Fibroblast of pulmonary artery (primary cell): ENCODE results near the gene GPR15.

ENCODE experiments used
- DNase-seq: peaks from one replicate; pipeline ENCODE4 v3.0.0-alpha.2; 2010; ENCODE audit warnings: low read depth
- H3K4me3 ChIP-seq: replicated peaks from 2 replicates; pipeline ENCODE4 v1.5.1; 2011; ENCODE audit warnings: low read depth, mild to moderate bottlenecking, control low read depth, low read length, moderate library complexity
- TF ChIP-seq, protein P1 (sequence below): IDR thresholded peaks from 2 replicates; pipeline ENCODE4 v1.5.1; 2011; ENCODE audit warnings: mild to moderate bottlenecking, control low read depth, low read length, inconsistent platforms; ENCODE audit errors: missing control alignments

Gene GPR15

DNA sequence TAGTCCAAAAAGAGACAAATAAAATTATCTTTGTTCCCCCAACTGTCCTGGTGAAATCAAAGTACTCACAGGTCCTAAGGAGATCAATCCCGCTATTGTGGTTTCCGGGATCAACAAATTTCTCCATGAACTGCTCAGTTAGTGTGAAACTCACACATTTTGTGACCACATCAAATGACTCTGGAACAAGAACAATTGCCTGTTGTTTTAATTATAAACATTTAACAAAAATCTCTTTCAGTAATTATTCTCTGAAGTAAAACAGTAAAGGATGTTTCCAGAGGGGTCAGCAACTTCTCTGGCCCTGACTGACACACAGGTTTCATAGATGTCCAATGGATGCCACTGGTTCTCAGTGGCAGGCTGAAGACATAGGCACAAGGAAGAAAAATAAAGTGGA, 13.0 kb upstream of the GPR15 start:
- DNase-seq = no peak
- TF ChIP-seq, protein P1, sequence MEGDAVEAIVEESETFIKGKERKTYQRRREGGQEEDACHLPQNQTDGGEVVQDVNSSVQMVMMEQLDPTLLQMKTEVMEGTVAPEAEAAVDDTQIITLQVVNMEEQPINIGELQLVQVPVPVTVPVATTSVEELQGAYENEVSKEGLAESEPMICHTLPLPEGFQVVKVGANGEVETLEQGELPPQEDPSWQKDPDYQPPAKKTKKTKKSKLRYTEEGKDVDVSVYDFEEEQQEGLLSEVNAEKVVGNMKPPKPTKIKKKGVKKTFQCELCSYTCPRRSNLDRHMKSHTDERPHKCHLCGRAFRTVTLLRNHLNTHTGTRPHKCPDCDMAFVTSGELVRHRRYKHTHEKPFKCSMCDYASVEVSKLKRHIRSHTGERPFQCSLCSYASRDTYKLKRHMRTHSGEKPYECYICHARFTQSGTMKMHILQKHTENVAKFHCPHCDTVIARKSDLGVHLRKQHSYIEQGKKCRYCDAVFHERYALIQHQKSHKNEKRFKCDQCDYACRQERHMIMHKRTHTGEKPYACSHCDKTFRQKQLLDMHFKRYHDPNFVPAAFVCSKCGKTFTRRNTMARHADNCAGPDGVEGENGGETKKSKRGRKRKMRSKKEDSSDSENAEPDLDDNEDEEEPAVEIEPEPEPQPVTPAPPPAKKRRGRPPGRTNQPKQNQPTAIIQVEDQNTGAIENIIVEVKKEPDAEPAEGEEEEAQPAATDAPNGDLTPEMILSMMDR = no peak
- H3K4me3 ChIP-seq = no peak overlapping the region

DNA sequence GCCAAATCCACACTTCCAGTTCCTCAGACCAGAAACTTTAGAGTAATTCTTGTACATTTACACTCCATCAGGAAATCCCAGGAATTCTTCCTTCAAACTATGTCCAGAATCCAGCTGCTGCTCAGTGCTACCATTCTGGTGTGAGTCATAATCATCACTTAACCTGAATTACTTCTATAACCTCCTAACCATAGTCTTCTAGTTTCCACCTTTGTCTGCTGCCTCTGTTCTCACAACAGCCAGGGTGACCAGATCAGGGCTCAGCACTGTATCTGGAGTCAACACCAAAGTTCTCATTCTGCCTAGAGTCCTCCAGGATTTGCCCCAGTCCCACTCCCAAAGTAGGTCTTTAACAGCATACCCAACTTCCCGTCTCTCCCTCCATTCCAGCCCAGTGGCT, 12.4 kb upstream of the GPR15 start:
- no peak overlapping the region for H3K4me3 ChIP-seq
- TF ChIP-seq, protein P1 = no peak
- peak; percentile 11 for DNase-seq

DNA sequence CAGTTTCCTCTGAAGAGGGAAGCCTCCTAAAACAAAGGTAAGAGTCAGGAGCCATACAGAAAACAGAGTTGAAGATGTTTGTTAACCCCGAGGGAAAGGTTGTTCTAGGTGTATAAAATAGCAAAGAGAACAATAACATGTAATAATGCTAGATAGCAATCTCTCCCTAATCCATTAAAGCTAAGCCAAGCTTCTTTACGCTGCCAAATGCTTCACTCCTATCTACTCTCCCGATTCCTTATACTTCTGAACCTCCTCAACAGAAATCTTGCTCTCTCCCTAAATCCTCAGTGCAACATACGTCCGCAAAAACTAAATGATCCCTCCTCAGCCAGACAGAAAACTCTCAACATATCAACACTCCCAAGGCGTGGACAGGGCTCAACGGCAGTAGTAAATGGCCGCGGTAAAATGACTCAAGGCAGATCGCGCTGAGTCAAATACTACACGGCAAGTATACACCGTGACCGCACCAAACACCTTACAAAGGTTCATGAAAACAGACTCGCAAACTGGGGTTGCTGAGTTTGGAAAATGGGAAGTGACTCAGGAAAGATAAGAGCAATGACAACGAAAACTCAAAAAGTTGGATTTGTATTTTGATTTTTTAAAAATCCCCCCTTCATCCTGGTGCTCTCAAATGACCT, 9.8 kb upstream of the GPR15 start:
- TF ChIP-seq, protein P1 = no peak
- DNase-seq = peak; percentile 62

DNA sequence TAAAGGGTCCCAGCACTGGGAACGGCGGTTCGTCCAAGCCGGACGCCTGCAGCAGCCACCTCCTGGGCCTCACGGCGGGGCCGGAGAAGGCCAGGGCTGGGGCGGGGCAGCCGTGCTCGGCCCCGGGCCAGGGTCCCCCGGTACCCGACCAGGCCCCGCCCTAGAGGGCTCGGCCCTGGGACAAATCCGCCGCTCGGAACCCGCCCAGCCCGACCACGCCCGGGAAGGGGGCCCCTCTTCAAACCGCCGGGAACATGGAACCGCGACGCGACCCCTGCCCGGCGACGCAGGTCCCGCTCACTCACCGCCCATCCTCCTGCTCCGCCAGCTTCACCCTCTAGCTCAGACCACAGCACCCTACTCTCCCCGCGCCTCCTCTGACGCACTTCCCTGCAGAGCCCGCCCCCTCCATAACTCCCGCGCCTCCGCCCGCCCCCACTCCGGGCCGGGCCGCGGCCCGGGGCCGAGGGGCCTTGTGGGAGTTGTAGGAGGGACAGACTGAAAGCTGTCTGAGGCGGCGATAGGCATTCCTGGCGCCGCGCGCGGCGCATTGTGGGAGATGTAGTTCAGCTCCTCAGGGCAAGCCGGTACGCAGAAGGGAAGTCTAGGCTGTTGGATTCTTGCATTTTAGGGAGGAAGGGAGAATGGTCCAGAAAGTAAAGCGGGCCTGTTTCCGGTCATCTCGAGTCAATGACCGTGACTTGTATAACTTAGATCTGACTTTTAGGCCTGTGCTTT, 9.1 kb upstream of the GPR15 start, which contains the start of gene CLDND1:
Gene CLDND1, minus strand, starts transcription at position 359 of the 738 bp plus-strand sequence. CDS start 1,478 bp downstream, outside the sequence.
- TF ChIP-seq, protein P1 = no peak
- H3K4me3 ChIP-seq = peak within 1 kb of the TSS; percentile 85
- DNase-seq = peak; percentile 97

More for the DNA sequence above, 9.8 kb upstream of the GPR15 start:
- peak overlapping the region; percentile 85 for H3K4me3 ChIP-seq

DNA sequence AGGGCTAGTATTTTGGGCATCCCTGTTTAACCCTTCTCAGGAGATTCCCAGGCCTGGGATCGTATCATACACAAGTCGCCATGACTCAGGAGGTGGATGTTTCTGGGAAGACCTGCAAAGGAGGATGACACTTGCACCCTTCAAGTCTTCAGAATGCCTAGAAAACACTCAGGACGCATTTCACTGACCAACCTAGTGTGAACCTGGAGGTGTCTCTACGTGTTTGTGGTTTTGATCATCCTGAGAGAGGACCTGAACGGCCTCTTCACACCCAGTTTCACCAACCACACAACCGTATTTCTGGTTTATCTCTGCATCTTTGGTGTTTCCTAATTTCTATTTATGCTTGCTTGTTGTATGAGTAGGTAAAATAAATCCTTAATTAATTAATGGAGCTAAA, 6.3 kb upstream of the GPR15 start:
- no peak for DNase-seq
- TF ChIP-seq, protein P1 = no peak
- H3K4me3 ChIP-seq = no peak overlapping the region

DNA sequence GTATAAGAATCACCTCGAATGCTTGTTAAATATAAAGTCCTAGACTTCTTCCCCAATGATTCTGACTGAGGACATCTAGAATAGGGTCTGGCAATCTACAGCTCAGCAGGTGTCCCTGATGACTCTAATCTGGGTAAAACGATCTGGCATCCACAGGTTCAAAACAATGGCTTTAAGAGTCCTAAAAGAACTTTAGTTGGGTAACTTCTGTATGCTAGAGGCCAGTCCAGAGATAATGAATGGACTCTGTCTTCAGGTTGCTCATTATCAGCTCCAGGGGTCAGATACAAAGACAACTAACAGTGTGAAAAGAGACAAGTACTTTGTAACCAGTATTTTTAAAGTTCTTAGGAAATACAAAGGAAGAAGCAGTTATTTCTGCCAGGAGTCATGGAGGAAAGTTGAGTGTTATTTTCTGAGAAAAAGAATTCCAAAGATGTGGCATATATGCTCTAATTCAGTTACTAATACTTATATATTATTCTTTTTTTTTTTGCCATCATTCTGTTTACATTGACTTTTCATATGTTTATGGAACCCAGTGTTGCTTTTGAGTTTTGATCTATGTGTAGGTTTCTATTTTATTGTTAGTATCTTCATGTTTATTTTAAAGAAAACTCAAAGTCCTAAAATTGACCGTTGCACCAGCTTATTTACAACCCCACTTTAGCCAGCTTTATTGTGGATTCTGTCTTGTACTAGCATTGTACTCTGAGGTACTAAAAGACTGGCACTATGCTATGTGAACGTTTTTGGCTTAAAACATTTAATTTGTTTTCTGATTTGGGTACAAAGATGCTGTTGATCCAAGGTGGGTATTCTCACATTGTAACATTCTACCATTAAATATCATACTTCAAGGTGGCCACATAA, 3.1 kb upstream of the GPR15 start:
- TF ChIP-seq, protein P1 = no peak
- no peak overlapping the region for H3K4me3 ChIP-seq
- DNase-seq = no peak
